Pulmonary artery endothelial cell (primary cell): ENCODE data around the gene MS4A1. TPM values are rescaled to one million over a fixed set of nuclear protein-coding genes. Genes with fewer than 3 reads are reported as not detected.
"Not testable (repeated sequence)": the region's sequence is repeated elsewhere in the genome, so short reads cannot be mapped to it uniquely, and the experiment has no call there.

Experiments used
- DNase-seq: peaks from one replicate; pipeline ENCODE4 v3.0.0-alpha.2; 2011; ENCODE audit warnings: low read depth, low spot score
- total RNA-seq: library from RNA; depleted of rRNA; stranded (reverse); fragments of >200 nt; gene quantifications from 2 replicates; pipeline ENCODE4 v1.2.3, GENCODE V29; 2014

Gene MS4A1
- total RNA-seq, 1 donor from 2014 or later: not detected

DNA sequence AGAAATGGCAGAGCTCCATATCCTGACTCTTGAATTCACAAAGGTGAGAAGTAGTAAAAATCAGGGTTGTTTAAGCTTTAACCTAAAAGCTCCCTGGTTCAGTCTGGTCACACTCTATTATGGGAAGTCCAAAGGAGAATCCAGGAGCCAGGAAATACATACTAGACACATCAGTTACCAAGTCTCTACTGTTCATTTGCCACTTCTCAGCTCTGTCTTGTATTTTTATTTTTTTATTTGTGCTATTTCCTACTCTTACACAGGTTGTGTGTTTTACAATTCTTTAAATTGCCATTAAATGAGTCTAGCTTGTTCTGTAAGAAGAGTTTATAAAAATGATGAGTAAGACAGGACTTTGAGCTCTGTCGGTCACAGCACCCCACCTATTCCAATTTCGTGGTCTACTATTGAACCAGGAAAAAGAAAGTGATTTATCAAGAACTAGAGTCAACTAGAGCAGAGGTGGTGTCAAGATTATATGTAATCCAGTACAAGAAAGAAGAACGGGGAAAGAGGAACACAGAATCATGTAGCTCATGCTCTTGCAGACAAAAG lies 46.7 kb downstream of the MS4A1 start:
- DNase-seq: no peak

DNA sequence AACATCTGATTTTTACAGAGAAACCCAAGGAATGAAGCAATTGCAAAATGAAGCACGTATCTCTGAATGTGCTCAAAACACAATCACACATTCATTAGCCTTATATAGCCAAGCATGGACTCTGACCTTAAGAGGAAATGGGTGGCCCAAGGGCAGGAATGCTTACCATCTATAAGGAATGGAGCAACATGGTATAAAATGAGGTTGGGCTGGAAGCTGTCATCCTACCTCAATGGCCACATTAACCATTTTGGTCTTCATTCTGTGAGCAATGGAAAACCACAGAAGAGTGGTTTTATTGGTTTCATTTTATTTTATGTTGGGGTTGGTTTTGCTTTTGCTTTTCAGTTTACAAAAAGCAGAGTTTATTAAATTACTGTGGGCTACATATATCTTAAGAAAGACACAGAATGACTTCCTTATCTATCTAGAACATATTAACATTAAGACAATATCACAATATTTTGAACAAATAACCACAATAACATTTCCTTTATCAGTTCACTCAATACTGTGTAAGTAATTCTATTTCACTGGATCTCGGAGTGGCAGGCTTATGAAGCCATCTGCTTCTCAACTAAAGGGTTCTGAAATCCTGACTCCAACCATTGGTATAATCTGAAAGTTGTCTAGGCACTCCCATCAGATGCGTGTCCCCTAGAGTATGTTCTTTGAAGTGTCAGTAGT lies 48.7 kb downstream of the MS4A1 start:
- DNase-seq: no peak

DNA sequence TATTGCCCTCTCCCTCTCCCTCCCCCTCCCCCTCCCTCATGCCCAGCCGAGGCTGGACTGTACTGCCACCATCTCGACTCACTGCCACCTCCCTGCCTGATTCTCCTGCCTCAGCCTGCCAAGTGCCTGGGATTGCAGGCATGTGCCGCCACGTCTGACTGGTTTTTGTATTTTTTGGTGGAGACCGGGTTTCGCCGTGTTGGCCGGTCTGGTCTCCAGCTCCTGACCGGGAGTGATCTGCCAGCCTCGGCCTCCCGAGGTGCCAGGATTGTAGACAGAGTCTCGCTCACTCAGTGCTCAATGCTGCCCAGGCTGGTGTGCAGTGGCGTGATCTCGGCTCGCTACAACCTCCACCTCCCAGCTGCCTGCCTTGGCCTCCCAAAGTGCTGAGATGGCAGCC lies 54.0 kb downstream of the MS4A1 start:
- DNase-seq: not testable (repeated sequence)

DNA sequence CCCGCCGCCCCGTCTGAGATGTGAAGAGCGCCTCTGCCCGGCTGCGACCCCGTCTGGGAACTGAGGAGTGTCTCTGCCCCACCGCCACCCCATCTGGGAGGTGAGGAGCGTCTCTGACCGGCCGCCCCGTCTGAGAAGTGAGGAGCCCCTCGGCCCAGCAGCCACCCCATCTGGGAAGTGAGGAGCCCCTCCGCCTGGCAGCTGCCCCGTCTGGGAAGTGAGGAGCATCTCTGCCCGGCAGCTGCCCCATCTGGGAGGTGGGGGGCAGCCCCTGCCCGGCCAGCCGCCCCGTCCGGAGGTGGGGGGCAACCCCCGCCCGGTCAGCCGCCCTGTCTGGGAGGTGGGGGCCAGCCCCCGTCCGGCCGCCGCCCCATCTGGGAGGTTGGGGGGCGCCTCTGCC lies 54.6 kb downstream of the MS4A1 start:
- not testable (repeated sequence) for DNase-seq

DNA sequence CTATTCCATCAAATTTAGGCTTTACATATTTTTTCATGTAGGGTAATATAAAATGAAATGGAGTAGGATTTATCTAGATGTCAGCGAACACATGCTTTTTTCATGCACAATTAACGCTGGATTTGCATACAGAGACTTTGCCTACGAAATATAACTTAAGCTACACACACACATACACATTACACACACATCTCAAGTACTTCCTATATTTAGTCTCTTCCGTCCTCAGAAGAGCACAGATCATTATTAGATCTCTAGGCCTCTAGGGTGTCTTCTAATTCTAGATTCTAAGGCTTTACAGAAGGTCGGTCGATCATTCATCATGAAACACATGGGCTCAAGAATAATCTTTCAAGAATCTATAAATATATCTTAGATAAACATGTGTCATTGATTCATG lies 55.7 kb downstream of the MS4A1 start:
- DNase-seq: no peak

DNA sequence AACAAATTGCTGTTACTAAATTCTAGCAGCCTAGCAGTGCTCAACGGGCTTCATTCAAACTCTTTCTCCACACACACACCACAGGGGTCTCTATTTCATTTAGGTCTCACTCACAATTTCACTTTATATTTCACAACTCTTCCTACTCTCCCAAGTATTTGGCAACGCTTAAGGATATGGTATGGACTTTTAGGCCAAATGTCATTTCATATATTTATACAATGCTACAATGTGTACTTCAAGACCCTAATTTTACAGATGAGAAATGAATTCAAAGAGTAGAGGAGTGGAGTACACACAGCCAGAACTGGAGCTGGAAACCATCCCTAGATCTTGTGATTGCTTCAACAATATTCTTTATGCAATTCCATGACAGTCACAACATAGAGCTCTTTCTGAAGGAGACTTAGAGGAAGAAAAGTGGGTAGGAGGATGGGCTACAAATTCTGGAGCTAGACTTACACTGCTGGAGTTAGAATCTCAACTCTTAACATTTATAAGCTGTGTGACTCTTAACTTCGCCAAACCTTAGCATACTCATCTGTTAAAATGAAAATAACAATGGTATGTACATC lies 57.1 kb downstream of the MS4A1 start:
- no peak for DNase-seq

DNA sequence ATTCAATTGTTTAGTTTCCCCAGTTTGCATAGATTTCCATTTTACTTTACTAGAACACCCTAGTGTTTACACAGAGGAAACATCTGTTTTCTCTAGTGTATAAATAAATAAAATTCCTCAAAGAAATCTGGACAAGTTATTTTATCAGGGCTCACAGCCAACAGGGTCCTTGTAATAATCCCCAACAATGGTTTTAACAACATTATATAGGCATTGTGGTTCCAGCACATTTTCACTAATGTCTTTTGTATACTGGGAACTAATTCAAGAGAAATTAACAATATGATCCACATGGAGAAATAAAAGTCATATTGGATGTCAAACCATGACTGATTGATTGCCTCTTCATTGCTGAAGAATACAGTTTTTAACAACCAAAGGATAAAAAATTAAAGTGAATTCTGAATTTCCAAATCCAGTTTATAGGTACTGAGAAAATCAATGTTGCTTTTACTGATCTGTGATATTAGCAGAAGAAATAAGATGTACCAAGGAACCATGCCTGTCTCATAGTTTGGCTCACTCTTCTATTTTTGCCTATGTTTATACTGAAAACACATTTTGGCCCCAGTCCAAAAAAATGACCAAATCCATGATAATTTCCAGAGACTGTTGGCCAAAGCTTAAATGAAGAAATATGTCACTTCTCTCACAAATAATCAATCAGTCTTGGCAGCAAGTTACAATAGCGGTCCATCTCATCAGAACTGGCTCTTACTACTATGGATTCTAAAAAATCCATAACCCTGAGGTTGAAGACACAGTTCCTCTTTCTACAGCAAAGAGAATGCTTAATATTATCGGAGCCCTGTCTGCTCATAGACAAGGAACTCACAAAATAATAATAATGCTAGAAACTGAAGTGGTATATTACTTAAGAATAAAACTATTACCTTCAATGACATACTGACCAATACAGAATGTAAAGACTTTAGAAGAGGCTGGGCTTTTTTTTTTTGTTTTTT lies 58.1 kb downstream of the MS4A1 start:
- DNase-seq: no peak

DNA sequence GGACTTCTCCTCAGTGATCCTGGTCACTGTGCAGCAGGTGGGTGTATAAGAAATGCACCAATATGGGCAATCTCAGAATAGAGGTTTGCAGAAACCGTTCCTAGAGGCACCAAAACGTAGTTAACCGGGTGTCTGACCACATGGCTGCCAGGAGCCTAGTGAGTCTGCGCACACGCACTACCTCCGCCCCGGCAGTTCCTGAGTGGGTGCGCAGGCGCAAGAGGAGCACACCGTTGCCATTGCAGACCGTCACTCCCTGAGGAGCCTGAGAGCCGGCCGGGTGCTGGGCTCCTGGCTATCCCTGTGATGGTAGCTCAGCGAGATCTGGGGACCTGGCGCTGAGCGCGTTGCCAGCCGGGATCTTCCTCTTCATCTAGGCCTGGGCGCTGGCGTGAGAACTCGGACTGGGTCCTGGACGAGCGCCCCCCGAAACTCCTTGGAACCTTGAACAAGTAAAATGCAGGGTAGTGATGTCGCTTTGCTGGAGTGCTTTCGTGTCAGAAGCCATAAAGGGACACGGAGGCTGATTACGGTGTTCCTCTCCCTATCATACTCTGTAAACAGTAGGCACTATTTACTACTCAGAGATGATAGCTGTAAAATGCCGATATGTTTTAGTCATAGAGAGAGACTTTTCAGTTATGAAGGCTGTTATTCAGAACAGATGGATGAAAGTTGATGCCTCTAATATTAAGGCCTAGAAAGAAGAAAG lies 59.7 kb downstream of the MS4A1 start, which contains the start of gene MS4A13:
Gene MS4A13 (plus strand): TSS at position 249 of the 712 bp plus-strand sequence. CDS start 2,692 bp downstream, outside the sequence.
- DNase-seq: no peak

Other genes starting within 250 kb of the MS4A1 start
- gene MS4A4E, start 212.7 kb upstream of the MS4A1 start, total RNA-seq: not detected in 2 replicates
- not detected in 2 replicates for gene MS4A4A, start 175.2 kb upstream of the MS4A1 start, total RNA-seq
- gene MS4A6E, start 128.6 kb upstream of the MS4A1 start, total RNA-seq: not detected in 2 replicates
- not detected in 2 replicates for gene MS4A7, start 77.3 kb upstream of the MS4A1 start, total RNA-seq
- gene MS4A14, start 59.4 kb upstream of the MS4A1 start, total RNA-seq: not detected in 2 replicates
- gene MS4A5, start 26.3 kb upstream of the MS4A1 start, total RNA-seq: not detected in 2 replicates
- gene MS4A12, start 36.9 kb downstream of the MS4A1 start, total RNA-seq: not detected in 2 replicates
- gene MS4A13, start 59.5 kb downstream of the MS4A1 start, total RNA-seq: not detected in 2 replicates
- not detected in 2 replicates for gene MS4A8, start 243.8 kb downstream of the MS4A1 start, total RNA-seq